DND-41 (cell line): Measurements from ENCODE around the gene ADAMTSL4.

ENCODE experiments used
- CTCF ChIP-seq: IDR thresholded peaks from 2 replicates; pipeline ENCODE4 v1.5.1; 2012; ENCODE audit warnings: borderline replicate concordance, low read length, moderate library complexity, mild to moderate bottlenecking; ENCODE audit not compliant: poor library complexity, severe bottlenecking; ENCODE audit errors: extremely low read depth
- EZH2 ChIP-seq: IDR thresholded peaks from 3 replicates; pipeline ENCODE4 v1.6.1; 2012; ENCODE audit warnings: borderline replicate concordance, low read depth, mild to moderate bottlenecking, moderate library complexity, low read length, inconsistent platforms; ENCODE audit not compliant: severe bottlenecking

- no peak for TF ChIP-seq CTCF
- no peak for TF ChIP-seq EZH2
These were observed 21.0 kb upstream of the ADAMTSL4 start for GRCh38 chr1:150528196-150528595.
